ENCODE results near the gene C21orf91.

C21orf91 gene

DNA sequence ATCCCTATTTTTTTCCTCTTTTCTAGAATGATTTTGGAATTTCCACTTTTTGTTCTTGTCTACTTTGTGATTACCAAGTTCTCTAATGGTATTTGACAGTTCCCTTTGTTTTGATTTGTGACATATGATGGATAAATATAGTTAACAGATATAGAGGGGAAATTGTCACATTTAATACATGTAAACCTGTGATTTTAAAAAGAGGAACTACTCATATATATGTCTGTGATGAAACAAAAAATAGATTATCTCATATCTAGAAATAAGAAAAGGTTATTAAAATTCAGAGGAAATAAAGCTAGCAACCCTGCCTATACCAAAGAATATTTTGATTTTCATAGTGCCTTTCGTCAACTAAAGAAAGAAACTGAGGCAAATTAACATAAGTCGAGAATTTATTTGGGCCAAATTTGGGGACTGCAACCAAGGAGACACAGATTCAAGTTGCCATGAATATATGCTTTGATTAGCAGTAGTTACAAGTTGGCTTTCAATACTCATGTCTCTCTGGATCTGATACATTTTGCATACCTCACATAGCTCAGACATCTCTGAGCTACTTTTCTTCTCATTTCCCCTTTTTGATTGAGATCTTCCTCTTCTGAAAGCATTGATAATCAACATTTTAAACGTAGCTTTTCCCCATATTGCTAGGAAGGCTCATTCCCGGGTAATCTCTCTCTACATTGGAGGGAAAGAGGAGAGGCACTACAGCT is 15.6 kb upstream of the C21orf91 start:
- Histone ChIP-seq H3K4me2 (no peak overlapping the region), H3K9ac (no peak overlapping the region), H3K36me3 (ENCODE audit: insufficient read depth) (no peaks in the 10 kb centered on the region), H3K79me2 (ENCODE audit: insufficient read depth, low read depth) (no peaks in the 10 kb centered on the region), H4K20me1 (ENCODE audit: insufficient read depth) (no peaks in the 10 kb centered on the region), H2AFZ (ENCODE audit: low read depth) (no peak overlapping the region), H3K27ac (no peak overlapping the region), H3K4me1 (ENCODE audit: low read depth, poor library complexity, severe bottlenecking) (no peaks in the 10 kb centered on the region), H3K4me3 (IDR thresholded peaks at IDR 0.05; ENCODE audit: insufficient read depth, low read depth, low read length) (no peak overlapping the region), H3K27me3 (ENCODE audit: insufficient read depth, low read depth) (no peaks in the 10 kb centered on the region)
- no peak for TF ChIP-seq CTCF (conservative IDR thresholded peaks at IDR 0.05; ENCODE audit: low read depth, low read length)

GRCh38 chr21:17829472-17829871 is 10.3 kb upstream of the C21orf91 start:
- no peak for TF ChIP-seq CTCF (conservative IDR thresholded peaks at IDR 0.05; ENCODE audit: low read depth, low read length)
- Histone ChIP-seq H2AFZ (ENCODE audit: low read depth) (no peak overlapping the region), H3K27ac (no peak overlapping the region), H4K20me1 (ENCODE audit: insufficient read depth) (no peaks in the 10 kb centered on the region), H3K4me3 (IDR thresholded peaks at IDR 0.05; ENCODE audit: insufficient read depth, low read depth, low read length) (no peak overlapping the region), H3K9ac (no peak overlapping the region), H3K79me2 (ENCODE audit: insufficient read depth, low read depth) (no peaks in the 10 kb centered on the region), H3K4me1 (ENCODE audit: low read depth, poor library complexity, severe bottlenecking) (no peaks in the 10 kb centered on the region), H3K36me3 (ENCODE audit: insufficient read depth) (no peaks in the 10 kb centered on the region), H3K27me3 (ENCODE audit: insufficient read depth, low read depth) (no peaks in the 10 kb centered on the region), H3K4me2 (no peak overlapping the region)

GRCh38 chr21:17828223-17828622 is 9.1 kb upstream of the C21orf91 start:
- Histone ChIP-seq H3K4me2 (no peak overlapping the region), H3K4me1 (ENCODE audit: low read depth, poor library complexity, severe bottlenecking) (no peaks in the 10 kb centered on the region), H3K9ac (no peak overlapping the region), H3K36me3 (ENCODE audit: insufficient read depth) (no peaks in the 10 kb centered on the region), H4K20me1 (ENCODE audit: insufficient read depth) (no peaks in the 10 kb centered on the region), H3K27me3 (ENCODE audit: insufficient read depth, low read depth) (no peaks in the 10 kb centered on the region), H3K27ac (no peak overlapping the region), H3K79me2 (ENCODE audit: insufficient read depth, low read depth) (no peaks in the 10 kb centered on the region), H3K4me3 (IDR thresholded peaks at IDR 0.05; ENCODE audit: insufficient read depth, low read depth, low read length) (no peak overlapping the region), H2AFZ (ENCODE audit: low read depth) (no peak overlapping the region)
- no peak for TF ChIP-seq CTCF (conservative IDR thresholded peaks at IDR 0.05; ENCODE audit: low read depth, low read length)

DNA sequence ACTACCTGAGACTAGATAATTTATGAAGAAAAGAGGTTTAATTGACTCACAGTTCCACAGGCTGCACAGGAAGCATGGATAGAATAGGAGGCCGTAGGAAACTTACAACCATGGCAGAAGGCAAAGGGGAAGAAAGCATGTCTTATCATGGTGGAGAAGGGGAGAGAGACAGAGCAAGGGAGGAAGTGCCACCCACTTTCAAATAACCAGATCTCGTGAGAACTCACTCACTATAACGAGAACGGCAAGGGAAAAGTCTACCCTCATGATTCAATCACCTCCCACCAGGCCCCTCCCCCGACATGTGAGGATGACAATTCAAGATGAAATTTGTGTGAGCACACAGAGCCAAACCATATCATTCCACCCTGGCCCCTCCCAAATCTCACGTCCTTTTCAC is 4.7 kb upstream of the C21orf91 start:
- H4K20me1 ChIP-seq (ENCODE audit: insufficient read depth): no peaks in the 10 kb centered on the region
- TF ChIP-seq CTCF (conservative IDR thresholded peaks at IDR 0.05; ENCODE audit: low read depth, low read length): no peak
- no peak overlapping the region for H3K27ac ChIP-seq
- H2AFZ ChIP-seq (ENCODE audit: low read depth): no peak overlapping the region
- H3K9ac ChIP-seq: no peak overlapping the region
- peaks cover 8% of the 10 kb centered on the region for H3K4me1 ChIP-seq (ENCODE audit: low read depth, poor library complexity, severe bottlenecking)
- no peaks in the 10 kb centered on the region for H3K36me3 ChIP-seq (ENCODE audit: insufficient read depth)
- H3K27me3 ChIP-seq (ENCODE audit: insufficient read depth, low read depth): no peaks in the 10 kb centered on the region
- no peak overlapping the region for H3K4me3 ChIP-seq (IDR thresholded peaks at IDR 0.05; ENCODE audit: insufficient read depth, low read depth, low read length)
- H3K4me2 ChIP-seq: no peak overlapping the region
- 0 out of 2 replicates have a peak, but pooled peaks cover under 1% of the 10 kb centered on the region for H3K79me2 ChIP-seq (ENCODE audit: insufficient read depth, low read depth)
